Vagina (tissue), 2 donors: ENCODE measurements around the gene MON2. TPM values are rescaled to one million over a fixed set of nuclear protein-coding genes. Genes with fewer than 3 reads are reported as not detected.

Source experiments
- DNase-seq, 2 donors: peaks; one replicate each; pipeline ENCODE4 v3.0.0-alpha.2; 2017; ENCODE audit errors: extremely low spot score in 2 of 2
- H3K27ac ChIP-seq: fragments of 200-600 bp; sonication (generic); one replicate; pipeline ENCODE4 v1.5.1; 2019
- H3K27me3 ChIP-seq: fragments of 200-600 bp; sonication (generic); one replicate; pipeline ENCODE4 v1.5.1; 2019
- H3K36me3 ChIP-seq, 2 donors: fragments of 200-600 bp; sonication (generic); one replicate each; pipeline ENCODE4 v1.5.1; 2017 to 2019
- H3K4me1 ChIP-seq: fragments of 200-600 bp; sonication (generic); one replicate; pipeline ENCODE4 v1.5.1; 2019
- H3K4me3 ChIP-seq, 2 donors: fragments of 200-600 bp; sonication (generic); 1 replicate in 1 of 2; 2 replicates in 1 of 2; pipeline ENCODE4 v1.5.1; 2016 to 2019
- H3K9me3 ChIP-seq: fragments of 200-600 bp; sonication (generic); one replicate; pipeline ENCODE4 v1.5.1; 2019
- CTCF ChIP-seq, 3 experiments: fragments of 450-650 bp in 2 of 3; fragments of 200-600 bp in 1 of 3; sonication (generic) in 1 of 3; IDR thresholded peaks; one replicate each; pipeline ENCODE4 v1.5.1; 2017 to 2019; ENCODE audit warnings: antibody characterized with exemption in 3 of 3, mild to moderate bottlenecking in 2 of 3, moderate library complexity in 2 of 3
- POLR2A ChIP-seq, 2 donors: fragments of 450-650 bp; IDR thresholded peaks; one replicate each; pipeline ENCODE4 v1.6.1; 2017; ENCODE audit warnings: antibody characterized with exemption in 2 of 2, mild to moderate bottlenecking in 2 of 2, moderate library complexity in 2 of 2
- POLR2AphosphoS5 ChIP-seq, 2 donors: sonication (generic); formaldehyde crosslinking; IDR thresholded peaks; one replicate each; pipeline ENCODE4 v1.9.0; 2017; ENCODE audit warnings: antibody characterized with exemption in 2 of 2, mild to moderate bottlenecking in 2 of 2, low read depth in 1 of 2; ENCODE audit not compliant: insufficient read depth in 1 of 2
- intact Hi-C: fragments of 100-400 bp; cut with DNase I; formaldehyde crosslinking; loops from one replicate; pipeline ENCODE4 v1.15.1; 2023
- total RNA-seq: library from RNA; depleted of rRNA; stranded (reverse); fragments of >200 nt; gene quantifications from one replicate; pipeline ENCODE4 v1.2.3, GENCODE V29; 2016

The MON2 gene
- total RNA-seq, 1 donor from 2014 or later, result 85.0 TPM

DNA sequence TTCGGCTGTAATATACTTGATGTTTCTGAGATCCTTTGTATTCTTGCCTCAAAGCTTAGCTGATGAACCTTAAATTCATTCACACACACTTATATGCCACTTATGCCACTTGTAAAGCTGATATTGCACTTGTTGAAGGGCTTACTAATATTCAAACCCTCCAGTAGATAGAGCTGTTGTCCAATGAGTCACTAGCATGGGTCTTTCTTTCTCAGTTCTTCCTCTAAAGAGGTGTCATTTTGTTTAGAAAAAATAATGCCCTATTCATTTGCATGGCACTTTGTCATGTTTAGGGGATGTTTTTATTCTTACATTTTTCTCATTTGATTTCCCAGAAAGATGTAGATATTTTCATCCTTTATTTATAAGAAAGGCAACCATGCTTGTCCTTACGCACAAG is 56.4 kb downstream of the MON2 start:
- H3K27ac ChIP-seq, result no peak overlapping the region

GRCh38 chr12:62523619-62524018 is 57.0 kb downstream of the MON2 start:
- Histone ChIP-seq H3K27me3 (no peaks in the 10 kb centered on the region), H3K4me1 (no peaks in the 10 kb centered on the region), H3K36me3 (peaks cover 0 to 20% of the 10 kb centered on the region in 2 donors), H3K4me3 (no peak overlapping the region), H3K9me3 (no peaks in the 10 kb centered on the region), H3K27ac (no peak overlapping the region)
- no peak for DNase-seq
- TF ChIP-seq CTCF (IDR thresholded peaks at IDR 0.05), result no peak
- TF ChIP-seq POLR2AphosphoS5 (IDR thresholded peaks at IDR 0.05; ENCODE audit: insufficient read depth in 1 of 2, low read depth in 1 of 2), result no peak
- TF ChIP-seq POLR2A (IDR thresholded peaks at IDR 0.05), result no peak
- intact Hi-C loops, result no loop called here

More for the DNA sequence above, 56.4 kb downstream of the MON2 start:
- DNase-seq, result no peak
- no peaks in the 10 kb centered on the region for H3K27me3 ChIP-seq
- H3K36me3 ChIP-seq, result peaks cover 0 to 18% of the 10 kb centered on the region in 2 donors
- H3K4me3 ChIP-seq, result no peak overlapping the region
- intact Hi-C loops, result no loop called here
- H3K9me3 ChIP-seq, result no peaks in the 10 kb centered on the region
- TF ChIP-seq POLR2AphosphoS5 (IDR thresholded peaks at IDR 0.05; ENCODE audit: insufficient read depth in 1 of 2, low read depth in 1 of 2), result no peak
- TF ChIP-seq CTCF (IDR thresholded peaks at IDR 0.05), result no peak
- no peak for TF ChIP-seq POLR2A (IDR thresholded peaks at IDR 0.05)
- H3K4me1 ChIP-seq, result no peaks in the 10 kb centered on the region

GRCh38 chr12:62525271-62525670 is 58.6 kb downstream of the MON2 start:
- H3K36me3 ChIP-seq, result peaks cover 0 to 23% of the 10 kb centered on the region in 2 donors
- H3K27ac ChIP-seq, result no peak overlapping the region
- DNase-seq, result no peak
- no peaks in the 10 kb centered on the region for H3K9me3 ChIP-seq
- H3K4me3 ChIP-seq, result no peak overlapping the region
- no peak for TF ChIP-seq POLR2AphosphoS5 (IDR thresholded peaks at IDR 0.05; ENCODE audit: insufficient read depth in 1 of 2, low read depth in 1 of 2)
- intact Hi-C loops, result no loop called here
- no peaks in the 10 kb centered on the region for H3K27me3 ChIP-seq
- H3K4me1 ChIP-seq, result no peaks in the 10 kb centered on the region

- H3K27ac ChIP-seq, result no peak overlapping the region
- H3K27me3 ChIP-seq, result no peaks in the 10 kb centered on the region
- no peak for DNase-seq
- H3K9me3 ChIP-seq, result no peaks in the 10 kb centered on the region
- intact Hi-C loops, result no loop called here
- no peak for TF ChIP-seq POLR2AphosphoS5 (IDR thresholded peaks at IDR 0.05; ENCODE audit: insufficient read depth in 1 of 2, low read depth in 1 of 2)
- no peak for TF ChIP-seq CTCF (IDR thresholded peaks at IDR 0.05)
- no peak for TF ChIP-seq POLR2A (IDR thresholded peaks at IDR 0.05)
- H3K4me1 ChIP-seq, result no peaks in the 10 kb centered on the region
- peaks cover 0 to 35% of the 10 kb centered on the region in 2 donors for H3K36me3 ChIP-seq
- no peak overlapping the region for H3K4me3 ChIP-seq
These were observed 64.0 kb downstream of the MON2 start for GRCh38 chr12:62530596-62530995.

DNA sequence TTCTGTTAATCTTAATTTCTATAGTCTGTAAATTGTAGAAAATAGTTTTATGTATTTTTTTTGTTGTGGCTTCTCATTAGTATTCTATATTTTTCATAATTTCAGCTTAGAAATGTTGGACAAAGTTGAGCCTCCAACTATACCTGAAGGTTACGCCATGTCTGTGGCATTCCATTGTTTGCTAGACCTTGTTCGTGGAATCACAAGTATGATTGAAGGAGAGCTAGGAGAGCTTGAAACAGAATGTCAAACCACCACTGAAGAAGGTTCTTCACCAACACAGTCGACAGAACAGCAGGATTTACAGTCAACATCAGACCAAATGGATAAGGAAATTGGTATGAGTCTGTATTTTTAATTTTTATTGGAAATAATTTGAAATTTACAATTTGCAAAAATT is 65.7 kb downstream of the MON2 start:
- TF ChIP-seq CTCF (IDR thresholded peaks at IDR 0.05) (no peak), POLR2A (IDR thresholded peaks at IDR 0.05) (no peak), POLR2AphosphoS5 (IDR thresholded peaks at IDR 0.05; ENCODE audit: insufficient read depth in 1 of 2, low read depth in 1 of 2) (no peak)
- Histone ChIP-seq H3K9me3 (no peaks in the 10 kb centered on the region), H3K27me3 (no peaks in the 10 kb centered on the region), H3K4me3 (no peak overlapping the region), H3K27ac (no peak overlapping the region), H3K4me1 (no peaks in the 10 kb centered on the region), H3K36me3 (peaks cover 0 to 34% of the 10 kb centered on the region in 2 donors)
- intact Hi-C loops, result no loop called here
- no peak for DNase-seq
